ENCODE data around the gene DLL4.
A peak's percentile ranks its signal among the peaks of the same experiment; 100 is the strongest.

The DLL4 gene

GRCh38 chr15:40906991-40907802 lies 21.9 kb upstream of the DLL4 start:
- DNase-seq, result peak; percentile 44 to 73

- no peak for DNase-seq
Measured at GRCh38 chr15:40908095-40908494, 21.0 kb upstream of the DLL4 start.

GRCh38 chr15:40909662-40910630 lies 19.2 kb upstream of the DLL4 start:
- DNase-seq, result no peak

GRCh38 chr15:40911141-40911540 lies 18.0 kb upstream of the DLL4 start:
- DNase-seq, result peak in 1 of 2 experiments; percentile 34

- DNase-seq, result no peak
Measured at GRCh38 chr15:40911693-40912092, 17.4 kb upstream of the DLL4 start.

- DNase-seq, result no peak
Measured at GRCh38 chr15:40912478-40912877, 16.7 kb upstream of the DLL4 start.

GRCh38 chr15:40914013-40914412 lies 15.1 kb upstream of the DLL4 start:
- DNase-seq, result no peak

GRCh38 chr15:40914486-40914885 lies 14.7 kb upstream of the DLL4 start:
- no peak for DNase-seq

GRCh38 chr15:40915116-40915661 lies 14.0 kb upstream of the DLL4 start:
- no peak for DNase-seq

- DNase-seq, result no peak
Measured at GRCh38 chr15:40915679-40916078, 13.5 kb upstream of the DLL4 start.

GRCh38 chr15:40917585-40917984 lies 11.6 kb upstream of the DLL4 start:
- no peak for DNase-seq

- peak; percentile 57 to 76 for DNase-seq
Measured at GRCh38 chr15:40918146-40918798, 10.9 kb upstream of the DLL4 start.

- DNase-seq, result no peak
Measured at GRCh38 chr15:40918799-40919392, 10.2 kb upstream of the DLL4 start.

GRCh38 chr15:40921949-40922607 lies 7.1 kb upstream of the DLL4 start:
- no peak for DNase-seq

- no peak for DNase-seq
Measured at GRCh38 chr15:40922608-40923005, 6.5 kb upstream of the DLL4 start.

GRCh38 chr15:40923551-40923950 lies 5.6 kb upstream of the DLL4 start:
- DNase-seq, result no peak

GRCh38 chr15:40925495-40925862 lies 3.7 kb upstream of the DLL4 start:
- DNase-seq, result peak in 1 of 2 experiments; percentile 45

GRCh38 chr15:40925863-40926658 lies 3.1 kb upstream of the DLL4 start:
- no peak for DNase-seq

- no peak for DNase-seq
Measured at GRCh38 chr15:40926659-40927494, 2.3 kb upstream of the DLL4 start.

GRCh38 chr15:40927495-40927872 lies 1.7 kb upstream of the DLL4 start:
- DNase-seq, result peak in 1 of 2 experiments; percentile 42

Data from SHP77 (cell line).